Epithelial cell of esophagus (primary cell): ENCODE measurements around the gene FANCI.

Experiments
- DNase-seq: peaks from one replicate; pipeline ENCODE4 v3.0.0; 2010; ENCODE audit warnings: low read depth
- H3K4me3 ChIP-seq: 2 replicates; pipeline ENCODE4 v1.5.1; 2011; ENCODE audit warnings: mild to moderate bottlenecking, low read length, control low read depth
- CTCF ChIP-seq: IDR thresholded peaks from 2 replicates; pipeline ENCODE4 v1.5.1; 2011; ENCODE audit warnings: low read depth, mild to moderate bottlenecking, low read length, control low read depth, inconsistent platforms; ENCODE audit not compliant: insufficient read depth; ENCODE audit errors: missing control alignments

FANCI gene

DNA sequence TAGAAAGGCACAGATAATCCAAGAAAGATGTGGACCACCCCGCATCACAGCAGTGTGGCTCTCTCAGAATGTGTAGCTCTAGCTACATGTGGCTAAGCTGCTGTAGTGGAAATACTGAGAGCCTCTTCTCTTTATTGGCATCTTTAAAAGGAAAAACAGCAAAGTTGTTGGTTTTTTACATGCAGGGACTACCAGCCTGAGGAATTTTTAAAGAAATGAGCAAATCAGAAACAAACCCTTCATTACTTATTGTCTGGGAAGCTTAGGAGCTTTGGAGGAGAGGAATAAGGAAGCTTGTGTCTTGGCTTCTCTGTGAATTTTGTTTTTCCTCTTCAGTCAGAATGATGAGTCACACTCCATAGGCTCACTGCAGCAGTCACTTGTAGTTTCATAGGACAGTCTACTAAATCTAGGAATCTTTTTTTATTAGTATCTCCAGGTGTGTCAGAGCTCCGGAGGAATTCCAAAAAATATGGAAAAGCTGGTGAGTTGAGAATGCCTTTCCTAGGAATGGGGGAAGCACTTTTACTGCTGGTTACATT, 63.3 kb downstream of the FANCI start:
- H3K4me3 ChIP-seq: no peak overlapping the region
- TF ChIP-seq CTCF: no peak
- peak; percentile 53 for DNase-seq

DNA sequence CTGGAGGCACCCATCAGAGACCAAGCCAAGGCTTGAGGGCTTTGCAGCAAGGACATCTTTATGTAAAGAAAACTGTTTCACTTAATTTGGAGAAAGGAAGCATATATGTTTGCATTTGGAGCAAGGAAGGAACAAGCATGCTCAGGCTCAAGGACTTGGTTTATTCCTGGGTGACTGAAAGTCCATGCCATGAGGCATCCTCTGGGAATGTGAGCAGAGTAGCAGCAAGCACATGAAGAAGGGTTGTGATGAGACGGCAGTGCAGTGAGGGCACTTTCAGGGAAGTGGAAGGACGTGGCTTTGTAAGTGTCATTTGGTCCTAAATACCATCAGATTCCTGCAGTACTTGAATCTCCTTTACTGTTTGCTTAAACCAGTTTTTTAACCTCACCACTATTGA, 64.0 kb downstream of the FANCI start:
- no peak for TF ChIP-seq CTCF
- peak; percentile 50 for DNase-seq
- H3K4me3 ChIP-seq: no peak overlapping the region

- TF ChIP-seq CTCF: no peak
- no peak overlapping the region for H3K4me3 ChIP-seq
- DNase-seq: no peak
These were observed 64.5 kb downstream of the FANCI start for GRCh38 chr15:89308236-89308635.

GRCh38 chr15:89309993-89310392, 66.2 kb downstream of the FANCI start:
- DNase-seq: no peak
- no peak for TF ChIP-seq CTCF
- H3K4me3 ChIP-seq: no peak overlapping the region

DNA sequence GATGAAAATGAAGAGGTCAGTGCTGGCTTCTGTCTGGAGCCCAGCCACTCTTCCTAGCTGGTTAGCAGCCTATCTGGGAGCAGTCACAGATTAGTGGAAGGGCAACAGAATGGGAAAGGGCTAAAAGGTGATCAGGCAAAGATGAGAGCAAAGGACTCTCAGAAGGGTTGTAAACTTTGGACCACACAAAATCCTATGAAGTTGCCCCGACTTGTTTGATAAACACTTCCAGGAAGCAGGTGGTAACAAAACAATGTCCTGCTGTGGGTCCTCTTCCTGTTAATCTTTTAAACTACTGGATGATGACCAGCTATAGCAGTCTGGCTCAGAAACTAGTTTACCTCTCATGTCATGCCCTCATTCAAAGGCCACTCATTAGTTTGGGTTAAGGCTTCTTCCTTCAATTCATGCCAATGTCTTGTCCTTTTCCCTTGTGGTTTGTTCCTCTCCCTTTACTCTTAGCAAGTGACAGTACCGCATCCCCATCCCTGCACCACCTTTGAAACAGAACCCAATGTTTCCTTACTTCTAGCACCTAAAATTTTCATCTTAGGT, 71.7 kb downstream of the FANCI start:
- no peak for DNase-seq
- TF ChIP-seq CTCF: no peak
- no peak overlapping the region for H3K4me3 ChIP-seq

GRCh38 chr15:89316504-89316903, 72.7 kb downstream of the FANCI start:
- no peak overlapping the region for H3K4me3 ChIP-seq
- TF ChIP-seq CTCF: no peak
- no peak for DNase-seq

- no peak overlapping the region for H3K4me3 ChIP-seq
- no peak for DNase-seq
- no peak for TF ChIP-seq CTCF
These were observed 73.5 kb downstream of the FANCI start for GRCh38 chr15:89317186-89317720.
